ENCODE data around the gene R3HDM2.

R3HDM2 gene

GRCh38 chr12:57467212-57467874, 36.5 kb upstream of the R3HDM2 start:
- no peak for DNase-seq (ENCODE audit: low read depth)

GRCh38 chr12:57465747-57466505, 35.1 kb upstream of the R3HDM2 start:
- no peak for DNase-seq (ENCODE audit: low read depth)

- DNase-seq (ENCODE audit: low read depth) = no peak
Measured at GRCh38 chr12:57465030-57465746, 34.3 kb upstream of the R3HDM2 start.

- no peak for DNase-seq (ENCODE audit: low read depth)
Measured at GRCh38 chr12:57464569-57464968, 33.7 kb upstream of the R3HDM2 start.

- no peak for DNase-seq (ENCODE audit: low read depth)
Measured at GRCh38 chr12:57462912-57463253, 32.0 kb upstream of the R3HDM2 start.

DNA sequence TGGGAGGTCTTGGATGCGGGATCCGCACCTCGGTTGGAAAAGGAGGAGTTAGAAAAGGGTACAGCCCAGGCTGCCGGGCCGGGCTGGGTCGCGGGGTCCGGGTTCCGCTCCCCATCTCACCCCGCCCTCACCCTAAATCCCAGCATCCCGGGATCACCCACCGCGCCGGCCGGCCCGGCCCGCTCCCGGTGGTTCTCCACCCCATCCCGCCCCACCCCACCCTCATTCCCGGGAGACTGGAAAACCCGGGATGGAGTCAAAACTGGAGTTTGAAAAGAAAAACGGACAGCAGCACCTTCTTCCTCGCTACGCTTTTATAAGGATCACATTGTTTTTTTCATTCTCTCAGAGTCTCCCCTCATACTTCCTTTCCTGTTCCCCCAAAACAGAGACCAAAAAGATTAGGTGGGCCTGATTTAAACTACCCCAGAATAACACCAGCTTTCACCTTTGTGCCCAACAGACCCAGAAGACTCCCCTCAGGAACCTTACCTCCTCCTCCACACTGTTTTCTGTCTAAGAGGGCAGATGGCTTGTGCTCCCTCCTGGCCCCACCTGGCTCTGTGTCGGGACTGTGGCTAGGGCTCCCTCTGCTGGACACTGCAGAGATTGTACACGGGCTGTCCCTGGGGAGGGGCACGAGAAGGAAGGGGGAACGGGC, 31.5 kb upstream of the R3HDM2 start:
- peak; percentile 74 for DNase-seq (ENCODE audit: low read depth)

DNA sequence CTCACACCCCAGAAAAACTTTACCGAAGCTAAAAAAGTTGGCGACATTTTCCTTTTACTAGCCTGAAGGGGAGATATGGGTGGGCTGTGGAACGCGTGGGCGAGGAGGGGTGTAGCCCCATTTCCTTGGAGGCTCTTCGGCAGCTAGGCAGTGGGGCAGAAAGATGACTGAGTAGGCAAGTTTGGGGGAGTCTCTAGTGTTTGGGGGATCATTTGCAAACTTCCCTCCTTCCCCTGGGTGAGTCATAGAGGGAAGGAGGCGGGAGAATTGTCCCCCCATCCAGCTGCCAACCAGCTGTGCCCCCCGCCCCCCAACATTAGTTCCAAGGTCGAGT, 31.0 kb upstream of the R3HDM2 start:
- DNase-seq (ENCODE audit: low read depth) = no peak

- DNase-seq (ENCODE audit: low read depth) = no peak
Measured at GRCh38 chr12:57461276-57461916, 30.6 kb upstream of the R3HDM2 start.

- no peak for DNase-seq (ENCODE audit: low read depth)
Measured at GRCh38 chr12:57460841-57461275, 30.0 kb upstream of the R3HDM2 start.

DNA sequence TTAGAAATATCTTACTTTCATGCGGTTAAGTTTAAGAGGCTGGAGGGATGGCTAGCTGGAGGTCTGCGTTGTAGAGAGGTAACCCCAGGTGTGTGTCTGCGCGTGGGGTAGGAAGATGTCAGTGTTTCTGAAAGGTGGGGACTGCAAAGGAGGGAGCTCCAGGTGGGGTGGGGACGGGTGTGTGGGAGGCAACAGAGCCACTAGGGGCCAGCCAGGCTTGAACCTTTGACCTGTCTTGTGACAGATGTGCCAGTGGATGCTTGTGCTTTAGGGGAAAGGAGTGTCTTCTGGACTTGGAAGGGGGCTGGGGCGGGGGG, 29.6 kb upstream of the R3HDM2 start:
- DNase-seq (ENCODE audit: low read depth) = no peak

DNA sequence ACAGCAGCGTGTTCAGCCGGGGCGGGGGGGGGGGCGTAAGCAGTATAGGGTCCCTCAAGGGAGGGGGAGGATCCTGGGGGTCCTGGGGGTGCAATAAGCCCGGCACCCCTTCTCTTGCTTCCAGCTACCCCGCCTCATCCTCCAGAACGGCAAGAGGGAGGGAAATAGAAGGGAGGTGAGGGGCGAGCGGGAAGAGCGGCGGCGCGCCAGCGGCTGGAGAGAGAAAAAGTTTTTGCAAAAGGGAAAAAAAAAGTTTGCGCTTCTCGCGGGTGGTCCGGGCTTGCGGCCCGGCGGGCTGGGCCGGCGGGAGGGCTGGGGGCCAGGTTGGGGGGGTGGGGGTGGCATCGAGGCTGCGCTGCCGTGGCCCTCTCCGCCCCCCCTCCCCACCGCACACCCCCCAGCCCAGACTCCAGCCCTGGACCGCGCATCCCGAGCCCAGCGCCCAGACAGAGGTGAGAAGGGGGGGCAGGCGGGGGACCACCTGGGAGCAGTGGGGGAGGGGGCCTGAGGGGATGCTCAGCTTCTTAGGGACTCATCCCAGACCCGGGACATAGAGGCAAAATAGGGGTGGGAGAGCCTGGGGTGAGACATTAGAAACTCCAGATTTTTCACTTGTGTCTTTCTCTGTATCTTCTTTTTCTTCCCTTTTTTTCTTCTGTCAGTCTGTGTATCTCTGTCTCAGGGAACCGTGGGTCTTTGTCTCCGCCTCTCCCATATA, 29.1 kb upstream of the R3HDM2 start, which contains the start of gene GLI1:
Gene GLI1, plus strand, starts transcription at position 36 of the 718 bp plus-strand sequence. CDS start 3,907 bp downstream, outside the sequence.
- no peak for DNase-seq (ENCODE audit: low read depth)

DNA sequence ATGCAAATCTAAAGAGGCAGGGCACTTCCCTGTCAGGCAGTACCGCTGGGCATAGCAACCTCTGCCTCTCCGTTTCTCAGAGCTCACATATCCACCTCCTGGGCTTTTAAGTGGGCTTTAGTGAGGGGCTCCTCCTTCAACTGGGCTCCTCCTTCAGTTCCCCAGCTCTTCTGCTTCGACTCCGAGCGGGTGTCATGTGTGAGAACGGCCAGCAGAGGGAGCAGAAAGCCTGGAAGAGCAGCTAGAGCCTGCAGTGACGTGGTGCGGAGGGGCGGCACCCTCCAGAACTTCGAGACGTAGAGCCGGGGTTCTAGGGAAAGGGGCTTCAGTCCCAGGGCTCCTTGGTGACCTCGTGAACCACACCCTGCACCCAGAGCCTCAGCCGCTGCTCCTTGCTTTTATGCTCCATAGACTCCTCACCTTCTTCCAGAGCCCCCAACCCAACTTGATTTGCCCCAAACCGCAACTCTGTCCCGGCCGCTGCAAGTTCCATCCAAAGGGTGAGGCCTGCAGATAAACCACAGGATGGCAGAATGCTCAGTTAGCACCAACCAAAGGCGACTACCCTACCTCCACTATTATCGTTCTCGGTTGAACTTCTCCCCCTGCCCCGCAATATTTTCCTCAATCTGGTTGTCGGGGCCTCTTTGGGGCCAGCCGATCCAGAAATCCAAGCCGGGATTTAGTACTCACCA, 28.4 kb upstream of the R3HDM2 start:
- peak; percentile 82 for DNase-seq (ENCODE audit: low read depth)

DNA sequence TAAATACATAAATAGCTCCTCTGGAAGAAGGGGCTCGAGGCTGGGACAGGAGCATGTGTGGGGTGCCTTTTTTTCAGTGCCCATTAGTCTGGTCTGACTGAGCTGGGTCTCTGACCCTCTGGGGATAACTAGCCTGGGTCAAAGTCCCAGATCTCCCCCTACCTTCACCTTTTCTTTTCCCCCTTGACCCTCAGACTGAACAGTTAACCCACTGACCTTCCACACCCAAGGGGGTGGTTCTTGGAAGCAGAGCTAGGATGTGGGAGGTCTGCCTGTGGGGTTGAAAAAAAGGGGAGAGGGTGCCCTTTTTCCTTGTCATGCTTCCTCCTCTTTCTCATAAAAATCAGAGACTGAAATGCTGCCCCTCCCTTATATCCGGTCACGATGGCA, 27.8 kb upstream of the R3HDM2 start:
- no peak for DNase-seq (ENCODE audit: low read depth)

DNA sequence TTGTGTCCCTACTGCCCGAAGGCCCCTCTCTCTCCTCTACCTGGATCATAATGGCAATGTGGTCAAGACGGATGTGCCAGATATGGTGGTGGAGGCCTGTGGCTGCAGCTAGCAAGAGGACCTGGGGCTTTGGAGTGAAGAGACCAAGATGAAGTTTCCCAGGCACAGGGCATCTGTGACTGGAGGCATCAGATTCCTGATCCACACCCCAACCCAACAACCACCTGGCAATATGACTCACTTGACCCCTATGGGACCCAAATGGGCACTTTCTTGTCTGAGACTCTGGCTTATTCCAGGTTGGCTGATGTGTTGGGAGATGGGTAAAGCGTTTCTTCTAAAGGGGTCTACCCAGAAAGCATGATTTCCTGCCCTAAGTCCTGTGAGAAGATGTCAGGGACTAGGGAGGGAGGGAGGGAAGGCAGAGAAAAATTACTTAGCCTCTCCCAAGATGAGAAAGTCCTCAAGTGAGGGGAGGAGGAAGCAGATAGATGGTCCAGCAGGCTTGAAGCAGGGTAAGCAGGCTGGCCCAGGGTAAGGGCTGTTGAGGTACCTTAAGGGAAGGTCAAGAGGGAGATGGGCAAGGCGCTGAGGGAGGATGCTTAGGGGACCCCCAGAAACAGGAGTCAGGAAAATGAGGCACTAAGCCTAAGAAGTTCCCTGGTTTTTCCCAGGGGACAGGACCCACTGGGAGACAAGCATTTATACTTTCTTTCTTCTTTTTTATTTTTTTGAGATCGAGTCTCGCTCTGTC, 26.1 kb upstream of the R3HDM2 start:
- DNase-seq (ENCODE audit: low read depth) = no peak

GRCh38 chr12:57456145-57456700, 25.4 kb upstream of the R3HDM2 start:
- DNase-seq (ENCODE audit: low read depth) = no peak

DNA sequence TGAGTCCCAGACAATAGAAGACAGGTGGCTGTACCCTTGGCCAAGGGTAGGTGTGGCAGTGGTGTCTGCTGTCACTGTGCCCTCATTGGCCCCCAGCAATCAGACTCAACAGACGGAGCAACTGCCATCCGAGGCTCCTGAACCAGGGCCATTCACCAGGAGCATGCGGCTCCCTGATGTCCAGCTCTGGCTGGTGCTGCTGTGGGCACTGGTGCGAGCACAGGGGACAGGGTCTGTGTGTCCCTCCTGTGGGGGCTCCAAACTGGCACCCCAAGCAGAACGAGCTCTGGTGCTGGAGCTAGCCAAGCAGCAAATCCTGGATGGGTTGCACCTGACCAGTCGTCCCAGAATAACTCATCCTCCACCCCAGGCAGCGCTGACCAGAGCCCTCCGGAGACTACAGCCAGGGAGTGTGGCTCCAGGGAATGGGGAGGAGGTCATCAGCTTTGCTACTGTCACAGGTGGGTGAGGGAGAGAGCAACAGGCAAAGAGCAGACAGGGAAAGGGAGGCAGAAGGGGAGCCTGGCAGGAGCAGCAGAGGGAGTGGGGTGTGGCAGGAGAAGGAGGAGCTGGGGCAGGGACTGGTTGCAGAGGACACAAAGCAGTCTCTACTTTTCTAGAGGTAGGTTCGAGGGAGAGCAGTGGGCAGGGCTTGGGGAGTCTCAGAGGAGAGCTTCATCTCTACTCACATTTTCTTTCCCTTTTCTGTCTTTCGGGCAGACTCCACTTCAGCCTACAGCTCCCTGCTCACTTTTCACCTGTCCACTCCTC, 24.7 kb upstream of the R3HDM2 start:
- DNase-seq (ENCODE audit: low read depth) = no peak

- DNase-seq (ENCODE audit: low read depth) = no peak
Measured at GRCh38 chr12:57454566-57455373, 23.9 kb upstream of the R3HDM2 start, which contains the start of gene INHBE. TSS of gene INHBE (plus strand) at chr12:57455307. CDS start at chr12:57455537, 230 bp downstream.

GRCh38 chr12:57454213-57454565, 23.3 kb upstream of the R3HDM2 start:
- DNase-seq (ENCODE audit: low read depth) = no peak
